Smooth muscle cell (in vitro differentiated cells): ENCODE results near the gene PHACTR2. TPM values are rescaled to one million over a fixed set of nuclear protein-coding genes. Genes with fewer than 3 reads are reported as not detected.

Source experiments
- DNase-seq: peaks from one replicate; lab custom pipeline; 2025; ENCODE audit not compliant: unreplicated experiment; lab: John Stamatoyannopoulos, UW
- H2AFZ ChIP-seq: fragments of 200-600 bp; sonication (generic); 2 replicates; pipeline ENCODE4 v1.6.0; 2016; ENCODE audit warnings: antibody characterized with exemption, low read depth, mild to moderate bottlenecking
- H3F3A ChIP-seq: fragments of 200-600 bp; sonication (generic); 2 replicates; pipeline ENCODE4 v1.6.0; 2017; ENCODE audit warnings: antibody characterized with exemption, low read depth
- H3K27ac ChIP-seq: fragments of 200-600 bp; sonication (generic); 2 replicates; pipeline ENCODE4 v1.5.1; 2016; ENCODE audit warnings: low read depth, mild to moderate bottlenecking
- H3K27me3 ChIP-seq: fragments of 200-600 bp; sonication (generic); 2 replicates; pipeline ENCODE4 v1.6.1; 2016; ENCODE audit warnings: low read depth, mild to moderate bottlenecking
- H3K36me3 ChIP-seq: fragments of 200-600 bp; sonication (generic); 2 replicates; pipeline ENCODE4 v1.5.1; 2016; ENCODE audit warnings: low read depth
- H3K4me1 ChIP-seq: fragments of 200-600 bp; sonication (generic); 2 replicates; pipeline ENCODE4 v1.5.1; 2016; ENCODE audit warnings: low read depth
- H3K4me2 ChIP-seq: fragments of 200-600 bp; sonication (generic); 2 replicates; pipeline ENCODE4 v1.6.0; 2016; ENCODE audit warnings: mild to moderate bottlenecking
- H3K4me3 ChIP-seq: fragments of 200-600 bp; sonication (generic); 2 replicates; pipeline ENCODE4 v1.5.1; 2016; ENCODE audit warnings: mild to moderate bottlenecking
- H3K79me2 ChIP-seq: fragments of 200-600 bp; sonication (generic); 2 replicates; pipeline ENCODE4 v1.6.0; 2016; ENCODE audit warnings: low read depth, mild to moderate bottlenecking
- H3K9ac ChIP-seq: fragments of 200-600 bp; sonication (generic); 2 replicates; pipeline ENCODE4 v1.6.0; 2016; ENCODE audit warnings: low read depth
- H3K9me3 ChIP-seq: fragments of 200-600 bp; sonication (generic); replicated peaks from 2 replicates; pipeline ENCODE4 v1.5.1; 2016; ENCODE audit warnings: low read depth
- H4K20me1 ChIP-seq: fragments of 200-600 bp; sonication (generic); 2 replicates; pipeline ENCODE4 v1.6.0; 2016; ENCODE audit warnings: low read depth
- WGBS: methylation state at CpG from one replicate; pipeline ENCODE4 v1.1.7; 2016; ENCODE audit warnings: low lambda C conversion rate; 5-methylcytosine and 5-hydroxymethylcytosine counted together
- polyA plus RNA-seq: library from polyadenylated mRNA; unstranded; fragments of >200 nt; fragmentation: Nextera tagmentation; extraction: Ambion mirVana; gene quantifications from 2 replicates; pipeline ENCODE4 v1.2.1, GENCODE V29; 2016
- total RNA-seq: library from RNA; depleted of rRNA; stranded (reverse); fragments of >200 nt; gene quantifications from 2 replicates; pipeline ENCODE4 v1.2.3, GENCODE V29; 2014
- TF ChIP-seq, protein P1 (sequence below): fragments of 200-600 bp; sonication (generic); IDR thresholded peaks from 2 replicates; pipeline ENCODE4 v1.5.1; 2017; ENCODE audit warnings: borderline replicate concordance, mild to moderate bottlenecking, antibody characterized with exemption; ENCODE audit not compliant: insufficient read depth, poor library complexity, severe bottlenecking

PHACTR2 gene
- total and polyA plus RNA-seq, 2 experiments from 2014 or later: 62.7 to 80.4 TPM

- H4K20me1 ChIP-seq: no peaks in the 10 kb centered on the region
- H3K27ac ChIP-seq: peak overlapping the region; percentile 58
- peaks cover 46% of the 10 kb centered on the region for H3K4me1 ChIP-seq
- H3K36me3 ChIP-seq: no peaks in the 10 kb centered on the region
- no peak overlapping the region for H3K9ac ChIP-seq
- H3K9me3 ChIP-seq: no peaks in the 10 kb centered on the region
- H3K79me2 ChIP-seq: peaks cover 54% of the 10 kb centered on the region
- 91% methylated on average over 6 of the region's 6 CpGs for WGBS
- peak overlapping the region; percentile 81 for H3K4me2 ChIP-seq
- H3F3A ChIP-seq: peaks cover 27% of the 10 kb centered on the region
- no peak overlapping the region for H3K4me3 ChIP-seq
- TF ChIP-seq, protein P1, sequence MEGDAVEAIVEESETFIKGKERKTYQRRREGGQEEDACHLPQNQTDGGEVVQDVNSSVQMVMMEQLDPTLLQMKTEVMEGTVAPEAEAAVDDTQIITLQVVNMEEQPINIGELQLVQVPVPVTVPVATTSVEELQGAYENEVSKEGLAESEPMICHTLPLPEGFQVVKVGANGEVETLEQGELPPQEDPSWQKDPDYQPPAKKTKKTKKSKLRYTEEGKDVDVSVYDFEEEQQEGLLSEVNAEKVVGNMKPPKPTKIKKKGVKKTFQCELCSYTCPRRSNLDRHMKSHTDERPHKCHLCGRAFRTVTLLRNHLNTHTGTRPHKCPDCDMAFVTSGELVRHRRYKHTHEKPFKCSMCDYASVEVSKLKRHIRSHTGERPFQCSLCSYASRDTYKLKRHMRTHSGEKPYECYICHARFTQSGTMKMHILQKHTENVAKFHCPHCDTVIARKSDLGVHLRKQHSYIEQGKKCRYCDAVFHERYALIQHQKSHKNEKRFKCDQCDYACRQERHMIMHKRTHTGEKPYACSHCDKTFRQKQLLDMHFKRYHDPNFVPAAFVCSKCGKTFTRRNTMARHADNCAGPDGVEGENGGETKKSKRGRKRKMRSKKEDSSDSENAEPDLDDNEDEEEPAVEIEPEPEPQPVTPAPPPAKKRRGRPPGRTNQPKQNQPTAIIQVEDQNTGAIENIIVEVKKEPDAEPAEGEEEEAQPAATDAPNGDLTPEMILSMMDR: no peak
- no peaks in the 10 kb centered on the region for H3K27me3 ChIP-seq
- no peak overlapping the region for H2AFZ ChIP-seq
- no peak for DNase-seq
These were observed 64.5 kb downstream of the PHACTR2 start for GRCh38 chr6:143742070-143742954.

DNA sequence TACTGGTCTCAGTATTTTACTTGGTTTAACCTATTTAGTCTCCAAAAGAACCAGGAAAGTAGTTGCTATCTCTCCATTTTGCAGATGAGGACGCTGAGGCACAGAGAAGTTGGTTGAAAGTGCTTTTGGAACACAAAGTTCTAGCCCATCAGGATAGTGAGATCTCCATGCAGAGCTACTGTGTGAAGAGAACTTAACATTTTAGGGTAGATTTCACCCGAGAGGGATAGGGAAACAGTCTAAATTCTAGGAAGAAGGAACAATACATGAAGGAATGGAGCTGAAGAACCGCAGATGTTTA lies 65.1 kb downstream of the PHACTR2 start:
- Histone ChIP-seq H3F3A (peaks cover 27% of the 10 kb centered on the region), H3K4me3 (peak overlapping the region; percentile 9), H4K20me1 (no peaks in the 10 kb centered on the region), H3K4me2 (peak overlapping the region; percentile 81), H3K9me3 (no peaks in the 10 kb centered on the region), H3K36me3 (no peaks in the 10 kb centered on the region), H3K27me3 (no peaks in the 10 kb centered on the region), H3K27ac (peak overlapping the region; percentile 58), H2AFZ (no peak overlapping the region), H3K9ac (no peak overlapping the region), H3K79me2 (peaks cover 51% of the 10 kb centered on the region), H3K4me1 (peaks cover 49% of the 10 kb centered on the region)
- no peak for DNase-seq
- TF ChIP-seq, protein P1: no peak
- WGBS: 82% methylated on average over 3 of the region's 3 CpGs

- Histone ChIP-seq H3K27ac (peak overlapping the region; percentile 58), H3K27me3 (no peaks in the 10 kb centered on the region), H3K4me1 (peaks cover 49% of the 10 kb centered on the region), H3F3A (peaks cover 27% of the 10 kb centered on the region), H3K36me3 (no peaks in the 10 kb centered on the region), H4K20me1 (no peaks in the 10 kb centered on the region), H3K9ac (no peak overlapping the region), H3K79me2 (peaks cover 51% of the 10 kb centered on the region), H3K9me3 (no peaks in the 10 kb centered on the region), H3K4me3 (peak overlapping the region; percentile 9), H2AFZ (no peak overlapping the region), H3K4me2 (peak overlapping the region; percentile 81)
- no peak for DNase-seq
- TF ChIP-seq, protein P1: no peak
- 21% methylated on average over 12 of the region's 12 CpGs for WGBS
These were observed 65.8 kb downstream of the PHACTR2 start for GRCh38 chr6:143743301-143744166.
